ENCODE measurements around the gene ADIRF.

Gene ADIRF

DNA sequence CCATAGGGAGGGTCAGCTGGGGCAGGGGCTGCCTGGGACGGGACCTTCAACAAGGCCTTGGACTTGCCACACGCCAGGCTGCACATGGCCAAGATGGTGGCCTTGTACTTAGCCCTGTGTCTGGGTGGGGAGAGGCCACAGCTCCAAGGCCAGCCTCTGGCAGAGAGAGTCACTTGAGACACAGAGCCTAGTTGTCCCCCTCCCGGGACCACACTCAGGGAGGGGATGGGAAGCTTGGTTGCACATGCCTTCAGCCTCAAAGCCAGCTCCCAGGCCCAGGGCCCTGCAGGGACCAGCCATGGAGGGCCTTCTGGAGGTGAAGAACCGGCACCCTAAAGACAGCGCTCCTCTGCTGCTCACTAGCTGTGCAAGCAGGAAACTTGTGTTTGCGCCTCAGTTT is 27.6 kb upstream of the ADIRF start:
- Histone ChIP-seq H3K27me3 (replicated peaks; ENCODE audit: control insufficient read depth, insufficient read depth, low read length) (no peaks in the 10 kb centered on the region), H3K4me3 (ENCODE audit: low read length) (no peak overlapping the region), H3K9ac (ENCODE audit: low read length) (no peak overlapping the region), H3K4me1 (ENCODE audit: control insufficient read depth, insufficient read depth, low read length) (peaks cover 27% of the 10 kb centered on the region), H3K9me3 (ENCODE audit: control insufficient read depth, low read length) (no peaks in the 10 kb centered on the region), H3K36me3 (ENCODE audit: control insufficient read depth, insufficient read depth, low read length, severe bottlenecking) (no peaks in the 10 kb centered on the region)
- DNase-seq (ENCODE audit: low read depth): no peak

DNA sequence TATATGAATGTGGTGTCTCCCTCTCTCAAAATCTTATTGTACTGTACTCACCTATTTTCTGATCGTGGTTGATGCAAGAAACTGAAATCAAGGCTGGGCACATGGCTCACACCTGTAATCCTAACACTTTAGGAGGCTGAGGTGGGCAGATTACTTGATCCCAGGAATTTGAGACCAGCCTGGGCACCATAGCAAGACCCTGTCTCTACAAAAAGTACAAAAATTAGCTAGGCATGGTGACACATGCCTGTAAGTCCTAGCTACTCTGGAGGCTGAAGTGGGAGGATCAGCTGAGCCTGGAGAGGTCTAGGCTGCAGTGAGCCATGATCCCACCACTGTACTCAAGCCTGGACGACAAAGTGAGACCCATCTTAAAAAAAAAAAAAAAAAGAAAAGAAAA is 26.9 kb upstream of the ADIRF start:
- no peaks in the 10 kb centered on the region for H3K36me3 ChIP-seq (ENCODE audit: control insufficient read depth, insufficient read depth, low read length, severe bottlenecking)
- no peak overlapping the region for H3K4me3 ChIP-seq (ENCODE audit: low read length)
- no peaks in the 10 kb centered on the region for H3K9me3 ChIP-seq (ENCODE audit: control insufficient read depth, low read length)
- H3K27me3 ChIP-seq (replicated peaks; ENCODE audit: control insufficient read depth, insufficient read depth, low read length): no peaks in the 10 kb centered on the region
- DNase-seq (ENCODE audit: low read depth): no peak
- no peak overlapping the region for H3K9ac ChIP-seq (ENCODE audit: low read length)
- peaks cover 32% of the 10 kb centered on the region for H3K4me1 ChIP-seq (ENCODE audit: control insufficient read depth, insufficient read depth, low read length)

DNA sequence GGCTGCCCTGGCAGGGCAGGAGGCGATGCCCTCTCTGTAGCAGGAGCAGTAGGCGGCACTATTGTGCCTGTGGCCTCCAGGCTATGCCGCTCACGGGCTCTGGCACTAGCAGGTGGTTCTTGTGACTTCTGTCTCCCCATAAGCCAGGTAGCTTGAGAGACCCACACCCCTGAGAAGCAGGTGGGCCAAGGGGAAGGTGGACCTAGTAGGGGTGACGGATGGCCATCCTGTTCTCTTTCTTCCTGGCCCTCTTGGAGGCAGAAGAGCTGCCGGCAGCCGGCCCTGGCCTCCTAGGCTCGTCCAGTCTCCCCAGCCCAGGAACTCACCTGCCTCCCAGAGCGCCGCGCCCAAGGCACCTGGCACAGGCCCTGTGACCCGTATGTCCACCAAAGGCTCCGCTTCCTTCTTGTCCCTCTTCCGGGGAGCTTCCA is 26.3 kb upstream of the ADIRF start:
- Histone ChIP-seq H3K9ac (ENCODE audit: low read length) (no peak overlapping the region), H3K27me3 (replicated peaks; ENCODE audit: control insufficient read depth, insufficient read depth, low read length) (no peaks in the 10 kb centered on the region), H3K9me3 (ENCODE audit: control insufficient read depth, low read length) (no peaks in the 10 kb centered on the region), H3K4me3 (ENCODE audit: low read length) (no peak overlapping the region), H3K4me1 (ENCODE audit: control insufficient read depth, insufficient read depth, low read length) (peaks cover 29% of the 10 kb centered on the region), H3K36me3 (ENCODE audit: control insufficient read depth, insufficient read depth, low read length, severe bottlenecking) (no peaks in the 10 kb centered on the region)
- no peak for DNase-seq (ENCODE audit: low read depth)

DNA sequence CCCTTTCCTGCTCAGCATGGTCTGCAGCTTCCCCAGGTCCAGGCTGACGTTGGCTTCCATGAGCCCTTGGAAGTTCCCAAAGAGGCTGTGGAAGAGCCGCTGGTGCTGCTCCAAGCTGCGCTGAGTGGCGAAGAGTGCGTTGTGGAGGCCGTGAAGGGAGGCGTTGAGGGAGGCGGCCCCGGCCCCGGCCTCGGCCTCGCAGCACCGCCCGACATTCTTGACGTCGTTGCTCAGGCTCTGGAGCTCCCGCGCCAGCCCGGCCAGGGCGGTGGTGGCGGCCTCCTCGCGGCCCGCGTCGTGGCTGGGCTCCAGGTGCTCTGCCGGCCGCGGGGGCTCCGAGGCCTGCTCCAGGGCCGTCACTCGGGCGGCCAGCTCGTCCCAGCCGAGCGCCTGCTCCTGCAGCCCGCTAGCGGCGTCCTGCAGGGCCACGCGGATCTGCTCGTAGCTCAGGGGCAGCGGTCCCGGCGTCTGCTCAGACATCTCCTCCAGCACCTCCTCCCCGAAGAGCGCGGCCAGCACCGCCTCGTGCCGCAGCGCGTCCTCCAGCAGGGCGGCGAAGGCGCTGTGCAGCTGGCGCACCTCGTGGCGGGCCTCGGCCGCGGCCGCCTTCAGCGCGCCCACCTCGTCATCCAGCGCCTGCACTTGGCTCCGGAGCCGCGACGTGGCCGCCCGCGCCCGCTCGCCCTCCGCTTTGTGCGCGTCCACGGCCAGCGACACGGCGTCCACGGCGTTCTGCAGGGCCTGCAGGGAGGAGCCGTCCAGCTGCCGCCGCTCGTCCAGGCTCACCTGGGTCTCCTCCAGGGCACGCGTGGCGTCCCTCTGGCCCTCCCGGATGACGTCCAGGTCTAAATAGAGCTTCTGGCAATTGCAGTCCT is 25.6 kb upstream of the ADIRF start:
- H3K4me1 ChIP-seq (ENCODE audit: control insufficient read depth, insufficient read depth, low read length): peaks cover 22% of the 10 kb centered on the region
- H3K9ac ChIP-seq (ENCODE audit: low read length): no peak overlapping the region
- DNase-seq (ENCODE audit: low read depth): no peak
- no peak overlapping the region for H3K4me3 ChIP-seq (ENCODE audit: low read length)
- no peaks in the 10 kb centered on the region for H3K36me3 ChIP-seq (ENCODE audit: control insufficient read depth, insufficient read depth, low read length, severe bottlenecking)
- H3K9me3 ChIP-seq (ENCODE audit: control insufficient read depth, low read length): no peaks in the 10 kb centered on the region
- no peaks in the 10 kb centered on the region for H3K27me3 ChIP-seq (replicated peaks; ENCODE audit: control insufficient read depth, insufficient read depth, low read length)

DNA sequence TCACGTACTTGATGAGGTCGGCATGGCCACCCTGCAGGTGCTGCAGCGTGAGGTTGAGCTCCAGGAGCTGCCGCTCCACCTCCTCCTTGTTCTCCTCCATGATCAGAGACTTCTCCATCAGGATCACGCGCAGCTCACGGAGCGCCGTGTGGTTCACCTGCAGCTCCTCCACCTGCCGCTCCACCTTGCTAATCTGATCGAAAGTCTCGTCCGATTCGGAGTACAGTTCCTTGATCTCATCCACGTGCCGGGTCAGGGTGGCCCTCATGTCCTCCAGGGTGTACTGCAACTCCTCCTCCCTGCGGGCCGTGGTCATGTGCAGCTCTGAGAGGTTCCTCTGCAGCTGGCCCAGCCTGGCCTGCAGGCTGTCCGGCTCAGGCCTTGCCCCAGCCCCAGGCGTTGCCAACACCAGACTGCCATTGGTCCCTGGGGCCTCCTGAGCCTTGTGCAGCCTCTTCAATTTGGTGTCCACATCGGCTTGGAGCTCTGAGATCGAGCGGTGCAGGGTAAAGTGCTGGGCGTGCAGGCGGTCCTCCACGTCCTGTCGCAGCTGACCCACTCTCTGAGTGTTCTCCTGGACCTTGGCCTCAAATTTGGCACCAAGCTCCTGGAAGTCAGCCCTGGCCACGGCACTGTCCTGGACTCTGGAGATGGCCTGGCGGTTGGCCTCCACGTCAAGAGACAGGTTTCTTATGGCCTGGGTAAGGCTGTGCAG is 24.8 kb upstream of the ADIRF start:
- no peaks in the 10 kb centered on the region for H3K9me3 ChIP-seq (ENCODE audit: control insufficient read depth, low read length)
- no peaks in the 10 kb centered on the region for H3K36me3 ChIP-seq (ENCODE audit: control insufficient read depth, insufficient read depth, low read length, severe bottlenecking)
- H3K4me1 ChIP-seq (ENCODE audit: control insufficient read depth, insufficient read depth, low read length): peaks cover 22% of the 10 kb centered on the region
- no peaks in the 10 kb centered on the region for H3K27me3 ChIP-seq (replicated peaks; ENCODE audit: control insufficient read depth, insufficient read depth, low read length)
- DNase-seq (ENCODE audit: low read depth): no peak
- H3K9ac ChIP-seq (ENCODE audit: low read length): no peak overlapping the region
- no peak overlapping the region for H3K4me3 ChIP-seq (ENCODE audit: low read length)

GRCh38 chr10:86944031-86944419 is 24.3 kb upstream of the ADIRF start:
- H3K9ac ChIP-seq (ENCODE audit: low read length): no peak overlapping the region
- no peaks in the 10 kb centered on the region for H3K36me3 ChIP-seq (ENCODE audit: control insufficient read depth, insufficient read depth, low read length, severe bottlenecking)
- H3K4me1 ChIP-seq (ENCODE audit: control insufficient read depth, insufficient read depth, low read length): peaks cover 22% of the 10 kb centered on the region
- H3K9me3 ChIP-seq (ENCODE audit: control insufficient read depth, low read length): no peaks in the 10 kb centered on the region
- DNase-seq (ENCODE audit: low read depth): no peak
- H3K4me3 ChIP-seq (ENCODE audit: low read length): no peak overlapping the region
- no peaks in the 10 kb centered on the region for H3K27me3 ChIP-seq (replicated peaks; ENCODE audit: control insufficient read depth, insufficient read depth, low read length)

DNA sequence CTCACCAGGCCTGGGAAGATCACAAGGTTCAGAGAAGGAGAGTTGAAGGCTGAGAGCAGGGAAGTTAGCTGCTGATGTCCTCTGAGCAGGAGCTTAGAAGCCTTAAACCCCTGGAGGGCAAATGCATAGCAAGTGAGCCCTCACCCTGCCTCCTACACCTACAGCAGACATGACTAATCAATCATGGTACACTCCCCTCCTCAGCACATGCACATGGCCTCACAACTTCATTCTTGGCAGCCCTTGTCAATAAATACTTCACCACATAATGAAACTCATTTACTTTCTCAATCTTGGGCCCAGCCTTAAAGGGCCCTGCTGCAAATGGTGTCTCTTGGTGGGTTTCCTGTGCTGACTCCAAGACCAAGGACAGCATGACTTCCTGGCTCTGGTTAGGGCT is 23.8 kb upstream of the ADIRF start:
- H3K4me3 ChIP-seq (ENCODE audit: low read length): peak overlapping the region; percentile 5
- no peaks in the 10 kb centered on the region for H3K9me3 ChIP-seq (ENCODE audit: control insufficient read depth, low read length)
- no peak for DNase-seq (ENCODE audit: low read depth)
- no peaks in the 10 kb centered on the region for H3K27me3 ChIP-seq (replicated peaks; ENCODE audit: control insufficient read depth, insufficient read depth, low read length)
- peaks cover 22% of the 10 kb centered on the region for H3K4me1 ChIP-seq (ENCODE audit: control insufficient read depth, insufficient read depth, low read length)
- H3K36me3 ChIP-seq (ENCODE audit: control insufficient read depth, insufficient read depth, low read length, severe bottlenecking): no peaks in the 10 kb centered on the region
- peak overlapping the region; percentile 53 for H3K9ac ChIP-seq (ENCODE audit: low read length)

DNA sequence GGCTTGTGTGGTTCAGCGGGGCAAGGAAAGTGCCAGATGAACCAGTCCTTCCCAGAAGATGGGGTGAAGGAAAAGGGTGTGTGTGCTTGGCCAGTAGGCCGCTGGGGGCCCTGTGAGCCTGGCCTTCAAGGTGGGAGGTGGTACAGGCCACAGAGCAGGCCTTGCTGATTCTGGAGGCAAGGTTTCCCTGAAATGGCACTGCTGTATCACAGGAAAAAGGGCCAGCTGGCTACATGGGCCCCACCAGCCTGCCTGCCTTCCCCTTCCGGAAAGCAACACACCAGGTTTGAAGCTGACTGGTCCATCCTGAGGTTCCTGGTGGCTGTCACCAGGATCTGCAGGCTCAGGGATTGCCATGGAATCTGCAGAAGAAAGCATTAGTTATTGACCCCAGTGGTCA is 23.4 kb upstream of the ADIRF start:
- no peaks in the 10 kb centered on the region for H3K27me3 ChIP-seq (replicated peaks; ENCODE audit: control insufficient read depth, insufficient read depth, low read length)
- H3K4me3 ChIP-seq (ENCODE audit: low read length): peak overlapping the region; percentile 5
- H3K36me3 ChIP-seq (ENCODE audit: control insufficient read depth, insufficient read depth, low read length, severe bottlenecking): no peaks in the 10 kb centered on the region
- peaks cover 22% of the 10 kb centered on the region for H3K4me1 ChIP-seq (ENCODE audit: control insufficient read depth, insufficient read depth, low read length)
- no peaks in the 10 kb centered on the region for H3K9me3 ChIP-seq (ENCODE audit: control insufficient read depth, low read length)
- H3K9ac ChIP-seq (ENCODE audit: low read length): peak overlapping the region; percentile 53
- no peak for DNase-seq (ENCODE audit: low read depth)

- no peak for DNase-seq (ENCODE audit: low read depth)
- no peaks in the 10 kb centered on the region for H3K36me3 ChIP-seq (ENCODE audit: control insufficient read depth, insufficient read depth, low read length, severe bottlenecking)
- no peaks in the 10 kb centered on the region for H3K9me3 ChIP-seq (ENCODE audit: control insufficient read depth, low read length)
- no peaks in the 10 kb centered on the region for H3K27me3 ChIP-seq (replicated peaks; ENCODE audit: control insufficient read depth, insufficient read depth, low read length)
- H3K4me3 ChIP-seq (ENCODE audit: low read length): peak overlapping the region; percentile 5
- H3K4me1 ChIP-seq (ENCODE audit: control insufficient read depth, insufficient read depth, low read length): peaks cover 22% of the 10 kb centered on the region
- peak overlapping the region; percentile 53 for H3K9ac ChIP-seq (ENCODE audit: low read length)
Measured at GRCh38 chr10:86945361-86946212, 22.7 kb upstream of the ADIRF start.

DNA sequence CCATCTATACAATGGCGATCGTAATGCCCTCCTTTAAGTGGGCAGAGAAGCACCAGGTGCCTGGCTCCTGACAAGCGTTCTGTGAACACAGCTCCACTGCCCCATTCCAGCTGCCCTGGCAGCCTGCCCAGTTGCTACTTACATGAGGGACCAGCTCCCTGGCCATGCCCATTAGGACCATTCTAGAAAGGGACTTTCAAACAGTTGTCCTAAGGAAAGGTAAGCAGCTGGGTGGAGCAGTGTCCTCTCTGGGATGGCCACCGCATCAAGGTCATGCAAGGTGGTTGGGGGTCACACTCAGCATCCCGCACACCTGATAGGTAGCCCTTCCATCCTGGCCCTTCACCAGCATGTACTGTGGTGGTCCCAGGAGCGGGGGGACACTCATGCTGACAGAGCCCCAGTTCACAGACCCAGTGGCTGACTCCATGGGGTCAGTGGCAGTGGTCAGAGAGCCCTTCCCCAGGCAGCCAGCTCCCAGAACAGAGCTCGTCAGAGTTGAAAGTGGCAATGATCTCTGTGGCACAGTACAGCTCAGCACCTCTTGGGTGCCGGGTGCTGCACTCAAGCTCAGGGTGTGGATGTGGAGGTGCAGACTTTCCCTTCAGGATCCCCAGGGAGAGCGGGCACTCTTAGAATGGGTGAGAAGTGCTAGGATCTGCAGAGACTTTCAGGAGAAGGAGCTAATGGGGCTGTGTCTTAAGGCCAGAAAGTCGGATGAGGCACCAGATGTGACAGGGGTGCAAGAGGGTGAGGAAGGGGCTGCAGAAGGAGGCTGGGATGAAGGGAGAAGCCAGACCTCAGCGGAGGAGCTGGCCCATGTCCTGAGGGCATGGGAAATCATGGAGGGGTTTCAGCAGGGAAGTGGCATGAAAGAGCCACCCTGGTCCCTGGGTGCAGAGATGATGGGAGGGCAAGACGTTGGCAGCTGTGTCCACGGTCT is 21.8 kb upstream of the ADIRF start:
- no peaks in the 10 kb centered on the region for H3K27me3 ChIP-seq (replicated peaks; ENCODE audit: control insufficient read depth, insufficient read depth, low read length)
- peak overlapping the region; percentile 53 for H3K9ac ChIP-seq (ENCODE audit: low read length)
- no peaks in the 10 kb centered on the region for H3K9me3 ChIP-seq (ENCODE audit: control insufficient read depth, low read length)
- no peak overlapping the region for H3K4me3 ChIP-seq (ENCODE audit: low read length)
- no peaks in the 10 kb centered on the region for H3K36me3 ChIP-seq (ENCODE audit: control insufficient read depth, insufficient read depth, low read length, severe bottlenecking)
- peaks cover 22% of the 10 kb centered on the region for H3K4me1 ChIP-seq (ENCODE audit: control insufficient read depth, insufficient read depth, low read length)
- no peak for DNase-seq (ENCODE audit: low read depth)

Measured in adipocyte (in vitro differentiated cells).